ENCODE measurements around the gene CBR1. TPM values are rescaled to one million over a fixed set of nuclear protein-coding genes. Genes with fewer than 3 reads are reported as not detected.
"Not testable (repeated sequence)": the region's sequence is repeated elsewhere in the genome, so short reads cannot be mapped to it uniquely, and the experiment has no call there.

The CBR1 gene
- polyA plus RNA-seq, 12 donors: 11.4 to 24.2 (median 20.7) TPM; not detected in 1

DNA sequence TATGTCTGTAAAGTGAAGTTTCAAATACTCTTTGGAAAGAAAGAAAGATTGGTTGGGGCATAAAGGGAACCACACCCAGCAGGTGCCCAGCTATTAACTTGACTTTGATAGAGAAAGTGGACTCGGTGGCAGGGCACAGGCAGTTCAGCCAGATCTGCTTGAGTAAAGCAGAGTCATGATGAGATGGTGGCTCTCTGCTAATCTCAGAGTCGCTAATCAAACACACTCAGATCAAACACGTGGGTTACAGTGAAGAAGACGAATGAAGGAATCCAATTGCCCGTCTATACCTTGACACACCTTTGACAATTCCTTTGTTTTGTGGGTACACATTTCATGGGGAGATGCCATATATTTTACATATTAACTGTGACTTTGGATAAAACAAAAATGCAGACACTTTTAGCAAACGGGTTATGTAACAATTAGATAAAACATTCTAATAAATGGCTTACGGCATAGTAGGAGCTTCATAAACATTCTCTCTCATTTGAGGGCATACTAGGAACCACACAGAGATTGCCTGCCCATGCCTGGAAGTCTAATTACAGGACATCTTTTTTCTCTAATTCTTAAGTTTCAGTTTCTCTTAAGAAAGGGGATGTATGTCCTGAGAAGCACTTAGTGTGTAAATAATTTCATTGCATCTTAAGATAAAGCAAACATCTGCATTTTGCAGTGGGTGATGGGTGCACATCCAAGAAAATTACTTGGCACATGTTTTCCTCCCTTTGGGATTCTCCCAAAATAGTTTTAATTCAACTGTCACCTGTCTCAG, 7.2 kb downstream of the CBR1 start:
- DNase-seq: no peak

DNA sequence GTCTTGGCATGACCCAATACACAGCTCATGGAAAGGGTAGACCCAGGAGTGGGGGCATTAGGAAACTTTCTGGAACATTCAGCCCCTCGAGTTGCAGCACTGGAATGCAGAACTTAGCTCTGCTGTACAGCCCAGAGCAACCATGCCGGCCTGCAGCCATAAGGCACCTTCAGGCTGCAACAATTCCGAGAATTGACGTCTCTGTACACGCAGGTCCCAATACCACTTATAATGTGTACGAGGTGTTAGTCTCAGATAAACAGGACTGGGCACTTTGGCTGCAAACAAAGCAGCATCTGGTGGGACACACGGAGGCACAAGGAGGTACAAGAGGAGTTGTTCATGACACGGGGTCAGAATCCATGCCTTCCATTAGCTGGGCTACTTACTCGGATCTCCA, 7.9 kb downstream of the CBR1 start:
- no peak for DNase-seq

DNA sequence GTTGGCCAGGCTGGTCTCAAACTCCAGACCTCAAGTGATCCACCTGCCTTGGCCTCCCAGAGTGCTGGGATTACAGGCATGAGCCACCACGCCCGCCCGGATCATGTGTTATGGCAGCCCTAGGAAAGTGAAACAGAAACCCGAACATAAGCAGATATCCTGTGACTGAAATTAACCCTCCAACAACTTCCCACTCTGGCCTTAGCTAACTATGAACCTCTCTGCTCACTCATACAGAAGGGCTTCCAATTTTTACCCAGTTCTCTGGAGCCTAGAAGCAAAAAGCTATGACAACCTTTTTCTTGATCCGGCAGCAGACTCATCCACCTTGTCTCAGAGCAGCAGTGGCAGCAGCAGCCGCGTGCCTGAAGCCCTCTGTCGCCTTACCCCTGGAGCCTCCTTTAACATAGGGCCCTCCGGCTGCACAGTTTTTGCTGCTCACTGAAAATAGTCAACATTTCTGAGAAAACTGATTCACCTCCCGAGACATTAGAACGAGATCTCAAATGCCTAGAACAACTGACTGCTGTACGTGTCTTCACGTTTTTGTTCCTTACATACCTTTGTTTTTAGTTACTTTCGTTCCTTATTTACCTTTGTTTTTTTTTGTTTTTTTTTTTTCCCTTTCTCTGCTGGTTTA, 9.3 kb downstream of the CBR1 start:
- no peak for DNase-seq

- DNase-seq: no peak
Observed at GRCh38 chr21:36079671-36080070, 9.8 kb downstream of the CBR1 start.

DNA sequence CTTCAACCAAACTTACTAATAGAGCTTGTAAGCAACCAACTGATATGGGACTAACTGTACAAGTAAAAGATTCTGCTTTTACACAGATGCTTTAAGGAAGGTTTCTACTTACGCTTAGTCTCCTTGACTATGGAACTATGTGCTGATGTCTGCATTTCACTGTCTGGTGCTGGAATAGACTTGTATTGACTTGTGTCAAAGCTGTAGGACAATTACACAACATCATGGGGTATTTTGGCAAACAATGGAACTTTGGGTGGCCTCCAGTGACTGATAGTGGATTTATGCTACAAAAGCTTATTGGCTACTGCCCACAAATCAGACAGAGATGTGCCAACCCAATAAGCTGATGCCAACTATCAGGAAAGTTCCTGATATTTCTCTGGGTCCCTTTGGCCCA, 10.6 kb downstream of the CBR1 start:
- DNase-seq: no peak

DNA sequence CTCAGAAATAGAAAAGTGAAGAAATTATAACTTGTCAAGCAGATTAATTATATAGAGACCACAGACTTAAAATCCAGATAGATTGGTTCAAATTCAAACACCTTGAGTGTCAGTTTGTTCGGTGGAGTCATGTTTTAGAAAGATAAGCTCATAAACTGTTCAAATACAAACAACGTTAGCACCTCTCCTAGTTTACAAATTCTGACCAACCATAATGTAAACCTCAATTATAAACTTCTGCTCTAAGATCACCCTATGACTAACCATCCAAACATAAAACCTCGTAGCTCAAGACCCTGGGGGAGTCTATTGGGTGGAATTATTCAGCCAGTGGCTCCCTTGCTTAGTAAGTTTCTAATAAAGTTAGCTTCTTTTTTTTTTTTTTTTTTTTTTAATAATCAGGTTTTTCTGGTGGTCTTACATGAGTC, 12.4 kb downstream of the CBR1 start:
- no peak for DNase-seq

DNA sequence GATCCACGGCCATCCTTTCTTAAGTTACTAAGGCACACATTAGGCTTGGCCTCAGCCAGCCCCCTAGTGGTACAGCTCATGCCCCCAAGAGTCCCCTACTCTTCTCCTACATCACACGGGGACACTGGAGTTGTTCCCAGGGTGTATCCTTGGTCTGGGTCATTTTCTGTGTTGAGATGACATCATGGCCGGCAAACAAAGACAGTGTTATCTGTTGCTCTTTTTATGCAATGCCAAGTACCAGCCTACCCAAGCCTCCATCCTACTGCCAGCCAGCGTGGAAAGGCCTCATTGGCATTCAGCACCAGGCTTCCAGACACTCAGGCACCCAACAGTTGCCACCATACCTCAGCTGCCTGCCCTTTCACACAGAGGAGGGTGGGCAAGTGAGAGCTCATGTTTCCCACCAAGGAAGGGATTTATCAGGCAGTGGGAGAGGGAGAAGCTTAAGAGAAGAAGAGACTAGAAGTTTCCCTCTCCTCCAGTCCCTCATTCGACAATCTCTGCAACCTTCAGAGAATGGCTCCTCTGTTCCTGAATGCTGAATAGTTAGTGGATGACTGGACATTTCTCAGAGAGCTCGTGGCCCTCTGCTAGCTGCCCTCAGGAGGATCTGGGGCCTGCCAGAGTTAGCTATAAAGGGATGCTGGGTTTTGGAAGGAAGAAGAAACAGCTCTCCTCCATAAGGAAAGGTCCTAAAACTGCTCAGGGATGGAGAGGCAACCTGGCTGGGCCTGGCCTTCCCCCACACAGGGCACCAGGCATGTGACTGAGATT, 17.7 kb downstream of the CBR1 start:
- no peak for DNase-seq

GRCh38 chr21:36089946-36090345, 20.1 kb downstream of the CBR1 start:
- no peak for DNase-seq

GRCh38 chr21:36092681-36093080, 22.9 kb downstream of the CBR1 start:
- DNase-seq: no peak

- no peak for DNase-seq
Observed at GRCh38 chr21:36093512-36093911, 23.7 kb downstream of the CBR1 start.

DNA sequence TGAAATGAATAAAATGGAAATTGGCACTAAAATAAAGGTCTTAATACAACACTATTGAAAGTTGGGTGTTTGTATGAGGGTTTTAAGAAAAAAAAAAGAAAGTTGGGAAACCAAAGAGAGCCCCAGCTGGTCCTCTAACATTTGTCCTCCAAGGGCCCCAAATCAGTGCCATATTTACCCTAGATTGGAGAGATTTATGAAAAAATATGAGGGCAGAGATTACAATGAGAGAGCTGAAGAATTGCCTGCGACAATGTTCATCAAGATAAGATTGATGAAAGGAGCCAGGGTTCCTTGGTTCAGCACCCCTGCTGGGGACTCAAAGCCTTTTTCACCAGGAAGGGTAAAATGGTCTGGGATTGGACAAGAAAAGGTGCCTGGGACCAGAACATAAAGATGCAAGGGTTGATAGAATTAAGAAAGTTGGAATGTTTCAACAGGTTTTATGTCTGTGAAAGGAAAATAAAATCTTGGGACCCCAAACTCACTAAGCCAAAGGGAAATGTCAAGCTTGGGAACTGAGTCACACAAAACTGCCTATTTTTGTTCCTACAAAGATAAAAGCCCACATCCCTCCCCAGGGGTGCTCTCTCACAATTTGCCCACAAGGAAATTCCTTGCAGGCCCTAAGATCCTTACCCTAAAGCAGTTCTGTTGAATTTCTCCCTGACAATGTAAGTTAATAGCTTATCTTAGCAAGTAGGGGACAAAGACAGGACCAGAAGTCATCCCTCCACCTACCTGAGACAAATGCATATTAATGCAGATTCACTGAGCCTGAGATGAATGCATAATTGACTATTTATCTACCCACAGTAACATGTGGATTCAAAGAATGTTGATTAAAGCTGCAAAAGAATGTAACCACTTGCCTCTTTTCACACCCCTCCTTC, 26.8 kb downstream of the CBR1 start:
- DNase-seq: no peak

DNA sequence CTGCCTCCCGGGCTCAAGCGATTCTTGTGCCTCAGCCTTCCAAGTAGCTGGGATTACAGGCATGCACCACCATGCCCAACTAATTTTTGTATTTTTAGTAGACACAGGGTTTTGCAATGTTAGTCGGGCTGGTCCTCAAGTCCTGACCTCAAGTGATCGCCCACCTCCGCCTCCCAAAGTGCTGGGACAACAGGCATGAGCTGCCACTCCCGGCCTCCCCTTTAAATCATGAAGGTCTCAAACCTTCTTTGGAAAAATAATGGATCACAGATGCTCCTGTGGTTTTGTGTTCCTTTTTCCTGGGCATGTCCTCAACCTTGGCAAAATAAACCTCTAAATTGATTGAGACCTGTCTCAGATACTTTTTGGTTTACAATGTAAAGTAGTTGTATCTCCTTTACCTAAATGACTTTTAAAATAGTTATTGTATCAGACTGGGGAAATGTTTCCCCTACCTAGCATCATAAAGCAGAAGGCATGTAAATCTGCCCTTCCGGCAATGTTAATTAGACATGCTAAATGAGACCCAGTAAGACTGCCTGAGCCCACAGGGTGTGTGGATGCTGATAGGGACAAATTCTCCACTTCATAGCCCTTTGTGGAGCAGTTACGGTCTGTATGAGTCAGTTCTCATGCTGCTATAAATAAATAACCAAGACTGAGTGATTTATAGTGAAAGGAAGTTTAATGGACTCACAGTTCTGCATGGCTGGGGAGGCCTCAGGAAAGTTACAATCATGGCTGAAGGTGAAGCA, 27.8 kb downstream of the CBR1 start:
- no peak for DNase-seq

DNA sequence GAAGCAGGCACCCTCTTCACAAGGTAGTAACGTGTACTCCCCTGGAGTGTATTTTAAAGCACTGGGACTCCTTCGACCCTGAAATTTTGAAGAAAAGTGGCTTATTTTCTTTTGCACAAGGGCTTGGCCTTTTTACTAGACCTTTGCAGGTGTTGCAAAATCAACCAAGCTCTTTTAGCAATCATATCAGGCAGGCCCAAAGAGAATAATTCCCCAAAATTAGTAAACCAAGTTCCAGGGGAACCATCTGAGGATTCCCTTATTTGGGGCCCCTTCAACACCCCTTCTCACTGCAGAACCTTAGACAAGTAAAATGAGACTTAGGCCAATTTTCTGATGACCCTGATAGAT, 28.3 kb downstream of the CBR1 start:
- DNase-seq: no peak

DNA sequence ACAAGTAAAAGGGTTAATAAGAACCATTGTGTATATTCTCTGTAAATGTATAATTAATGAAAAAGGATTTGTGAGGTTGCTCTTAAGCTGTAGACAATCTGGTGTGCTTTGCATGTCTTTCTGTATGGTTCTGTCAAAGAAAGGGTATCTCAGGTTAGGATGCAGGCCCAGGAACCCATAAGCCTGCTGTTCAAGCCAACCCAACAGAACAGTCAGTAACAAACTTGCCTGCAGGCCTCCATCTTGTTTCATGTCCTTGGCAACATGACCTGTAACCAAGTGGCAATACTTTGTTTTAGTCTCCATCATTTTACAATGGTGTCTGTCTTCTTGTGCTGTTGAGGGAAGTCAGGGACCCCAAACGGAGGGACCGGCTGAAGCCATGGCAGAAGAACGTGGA, 29.2 kb downstream of the CBR1 start:
- no peak for DNase-seq

- not testable (repeated sequence) for DNase-seq
Observed at GRCh38 chr21:36099695-36100211, 29.9 kb downstream of the CBR1 start.

GRCh38 chr21:36100971-36101641, 31.3 kb downstream of the CBR1 start:
- DNase-seq: no peak

GRCh38 chr21:36103434-36103833, 33.6 kb downstream of the CBR1 start:
- DNase-seq: no peak

DNA sequence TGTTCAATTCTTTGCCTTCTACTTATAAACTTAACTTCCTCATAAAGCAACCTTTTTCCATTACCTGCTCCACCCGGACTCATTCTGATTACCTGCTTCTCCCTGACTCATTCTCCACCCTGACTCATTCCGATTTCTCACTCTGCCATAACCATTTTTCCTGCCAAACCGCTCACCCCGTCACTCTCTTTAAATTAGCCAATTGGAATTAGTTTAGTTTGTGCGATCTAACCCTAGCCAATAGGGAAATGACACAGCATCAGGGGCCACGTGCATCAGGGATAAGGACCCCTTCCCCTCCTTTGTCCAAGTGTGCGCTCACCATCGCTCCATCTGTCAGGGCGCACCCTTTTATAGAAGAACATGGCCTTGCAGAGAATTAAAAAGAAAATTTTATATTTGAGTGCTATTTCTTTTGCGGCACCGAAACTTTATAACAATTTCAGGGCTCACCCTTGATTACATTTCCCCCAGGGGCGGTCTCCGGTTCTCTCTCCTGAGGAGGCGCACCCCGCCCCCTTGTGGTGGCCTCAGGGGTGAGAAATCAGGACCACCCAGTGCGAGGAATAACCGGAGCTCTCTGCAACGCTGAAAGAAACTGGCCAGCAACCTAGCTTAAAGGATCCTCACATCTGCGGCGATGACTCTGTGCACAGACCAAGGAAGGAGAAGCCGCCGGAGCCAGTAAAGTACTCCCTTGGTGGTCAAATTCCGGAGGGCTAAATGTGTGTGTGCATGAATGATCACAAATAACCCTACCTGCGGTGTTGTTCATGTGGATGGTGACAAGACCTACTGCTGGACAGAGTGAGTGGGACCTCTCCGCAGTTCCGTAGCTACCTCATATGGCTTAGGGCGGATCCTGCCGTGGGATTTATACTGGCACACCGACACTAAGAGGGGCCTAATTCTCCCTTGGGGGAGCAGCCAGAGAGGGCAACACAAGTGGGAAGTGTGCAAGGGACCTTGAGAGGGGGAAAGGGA, 34.8 kb downstream of the CBR1 start:
- DNase-seq: peak; percentile 19

- no peak for DNase-seq
Observed at GRCh38 chr21:36105327-36105842, 35.6 kb downstream of the CBR1 start.

All from muscle of arm (tissue), 12 donors.